ENCODE data around the gene FEN1. TPM values are rescaled to one million over a fixed set of nuclear protein-coding genes. Genes with fewer than 3 reads are reported as not detected.

The FEN1 gene
- total and polyA plus RNA-seq, 2 donors (not counting 1 experiment from before 2014, with no cell fraction given), result 3.4 to 9.8 TPM

DNA sequence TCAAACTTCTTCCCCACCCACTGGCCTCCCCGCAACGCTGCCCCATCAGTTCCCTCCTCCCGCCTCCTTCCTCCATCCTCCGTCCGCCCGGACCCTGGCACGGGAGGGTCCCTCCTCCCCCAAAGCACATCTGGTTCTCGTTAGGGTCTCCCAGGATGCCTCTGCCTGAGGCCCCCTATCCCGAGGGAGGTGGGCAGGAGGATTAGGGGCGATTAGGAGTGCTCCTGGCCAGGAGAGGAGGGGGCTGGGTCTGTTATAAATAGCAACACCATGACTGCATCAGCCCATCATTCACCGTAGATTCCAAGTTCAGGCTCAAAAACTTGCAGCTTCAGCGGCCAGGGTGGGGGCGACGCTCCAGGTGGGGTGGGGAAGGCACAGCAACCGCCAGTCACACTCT, 29.9 kb upstream of the FEN1 start:
- 71% methylated on average over 7 of the region's 15 CpGs for WGBS (ENCODE audit: insufficient coverage)
- H3K36me3 ChIP-seq (replicated peaks in 1 of 2; ENCODE audit: control extremely low read depth in 1 of 2, control insufficient read depth in 1 of 2, extremely low read depth in 1 of 2, insufficient read depth in 2 of 2, low read length in 1 of 2), result no peaks in the 10 kb centered on the region
- TF ChIP-seq, protein P1, sequence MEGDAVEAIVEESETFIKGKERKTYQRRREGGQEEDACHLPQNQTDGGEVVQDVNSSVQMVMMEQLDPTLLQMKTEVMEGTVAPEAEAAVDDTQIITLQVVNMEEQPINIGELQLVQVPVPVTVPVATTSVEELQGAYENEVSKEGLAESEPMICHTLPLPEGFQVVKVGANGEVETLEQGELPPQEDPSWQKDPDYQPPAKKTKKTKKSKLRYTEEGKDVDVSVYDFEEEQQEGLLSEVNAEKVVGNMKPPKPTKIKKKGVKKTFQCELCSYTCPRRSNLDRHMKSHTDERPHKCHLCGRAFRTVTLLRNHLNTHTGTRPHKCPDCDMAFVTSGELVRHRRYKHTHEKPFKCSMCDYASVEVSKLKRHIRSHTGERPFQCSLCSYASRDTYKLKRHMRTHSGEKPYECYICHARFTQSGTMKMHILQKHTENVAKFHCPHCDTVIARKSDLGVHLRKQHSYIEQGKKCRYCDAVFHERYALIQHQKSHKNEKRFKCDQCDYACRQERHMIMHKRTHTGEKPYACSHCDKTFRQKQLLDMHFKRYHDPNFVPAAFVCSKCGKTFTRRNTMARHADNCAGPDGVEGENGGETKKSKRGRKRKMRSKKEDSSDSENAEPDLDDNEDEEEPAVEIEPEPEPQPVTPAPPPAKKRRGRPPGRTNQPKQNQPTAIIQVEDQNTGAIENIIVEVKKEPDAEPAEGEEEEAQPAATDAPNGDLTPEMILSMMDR (IDR thresholded peaks at IDR 0.05), result no peak
- TF ChIP-seq EZH2 (IDR thresholded peaks at IDR 0.05; ENCODE audit: borderline replicate concordance, insufficient read depth, low read depth, low read length, poor library complexity, severe bottlenecking), result no peak
- ATAC-seq (ENCODE audit: low read depth), result no peak
- no peak overlapping the region for H3K4me3 Mint-ChIP-seq
- ChIA-PET CTCF (no interaction called here), POLR2A (no interaction called here)
- H3K27ac ChIP-seq (ENCODE audit: low read length in 2 of 2), result no peak overlapping the region
- DNase-seq, result no peak
- intact Hi-C loops (cut with micrococcal nuclease), result no loop called here
- H3K4me1 ChIP-seq (ENCODE audit: control insufficient read depth in 2 of 2, insufficient read depth in 2 of 2, low read length in 2 of 2), result no peaks in the 10 kb centered on the region
- no peak overlapping the region for H3K4me2 ChIP-seq (replicated peaks; ENCODE audit: low read depth, low read length, poor library complexity, severe bottlenecking)
- no peaks in the 10 kb centered on the region for H3K9me3 ChIP-seq (ENCODE audit: control extremely low read depth in 1 of 3, control insufficient read depth in 2 of 3, insufficient read depth in 1 of 3, low read length in 2 of 3)
- H3K79me2 ChIP-seq (ENCODE audit: control insufficient read depth, insufficient read depth, low read length), result no peaks in the 10 kb centered on the region
- H2AFZ ChIP-seq (ENCODE audit: insufficient read depth, low read depth, low read length, poor library complexity, severe bottlenecking), result no peak overlapping the region
- no peaks in the 10 kb centered on the region for H3K9me3 Mint-ChIP-seq (ENCODE audit: insufficient read depth)
- peaks cover 7% of the 10 kb centered on the region for H3K27me3 Mint-ChIP-seq
- no peaks in the 10 kb centered on the region for H4K20me1 ChIP-seq (ENCODE audit: control insufficient read depth, insufficient read depth, low read length, poor library complexity, severe bottlenecking)
- no peak overlapping the region for H3K4me3 ChIP-seq (ENCODE audit: control extremely low read depth in 1 of 5, extremely low read depth in 1 of 5, insufficient read depth in 1 of 5, low read depth in 2 of 5, low read length in 4 of 5)
- no peaks in the 10 kb centered on the region for H3K4me1 Mint-ChIP-seq
- no peak overlapping the region for H3K27ac Mint-ChIP-seq
- H3K27me3 ChIP-seq (replicated peaks in 1 of 4; ENCODE audit: control extremely low read depth in 1 of 4, control insufficient read depth in 3 of 4, insufficient read depth in 4 of 4, low read length in 3 of 4), result no peaks in the 10 kb centered on the region
- H3K9ac ChIP-seq (ENCODE audit: low read length), result no peak overlapping the region

DNA sequence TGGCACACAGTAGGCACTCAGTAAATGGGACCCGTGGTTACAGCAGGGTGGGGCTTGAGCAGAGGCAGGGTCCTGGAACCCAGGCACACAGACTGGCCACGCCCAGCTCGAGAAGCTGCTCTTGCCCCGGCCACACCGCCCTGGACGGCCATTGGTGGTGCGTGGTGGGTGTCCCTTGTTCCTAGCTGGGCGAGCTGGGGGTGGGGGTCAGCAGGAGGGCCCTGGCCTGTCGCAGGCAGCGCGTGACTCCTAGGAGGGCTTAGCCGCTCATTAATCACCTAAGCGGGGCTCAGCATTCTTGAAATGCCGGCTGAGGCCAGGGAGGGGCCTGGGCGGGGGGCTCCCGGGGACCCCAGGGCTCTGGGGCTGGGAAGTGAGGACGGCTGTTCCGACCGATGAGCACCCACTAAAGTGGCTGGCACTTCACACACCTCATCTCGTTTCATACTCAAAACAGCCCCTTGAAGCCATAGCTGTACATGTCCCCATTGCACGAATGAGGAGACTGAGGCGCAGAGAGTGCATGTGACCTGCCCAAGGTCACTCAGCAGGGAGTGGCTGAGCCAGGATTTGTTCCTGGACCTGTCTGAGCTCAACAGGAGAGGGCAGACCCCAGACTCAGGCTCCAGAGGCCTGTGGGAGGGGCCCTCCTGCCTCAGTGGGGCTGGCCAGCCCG, 28.6 kb upstream of the FEN1 start:
- Histone ChIP-seq H3K4me1 (ENCODE audit: control insufficient read depth in 2 of 2, insufficient read depth in 2 of 2, low read length in 2 of 2) (no peaks in the 10 kb centered on the region), H3K79me2 (ENCODE audit: control insufficient read depth, insufficient read depth, low read length) (no peaks in the 10 kb centered on the region), H3K27ac (ENCODE audit: low read length in 2 of 2) (no peak overlapping the region), H3K4me2 (replicated peaks; ENCODE audit: low read depth, low read length, poor library complexity, severe bottlenecking) (no peak overlapping the region), H3K36me3 (replicated peaks in 1 of 2; ENCODE audit: control extremely low read depth in 1 of 2, control insufficient read depth in 1 of 2, extremely low read depth in 1 of 2, insufficient read depth in 2 of 2, low read length in 1 of 2) (no peaks in the 10 kb centered on the region), H3K27me3 (replicated peaks in 1 of 4; ENCODE audit: control extremely low read depth in 1 of 4, control insufficient read depth in 3 of 4, insufficient read depth in 4 of 4, low read length in 3 of 4) (no peaks in the 10 kb centered on the region), H3K9me3 (ENCODE audit: control extremely low read depth in 1 of 3, control insufficient read depth in 2 of 3, insufficient read depth in 1 of 3, low read length in 2 of 3) (no peaks in the 10 kb centered on the region), H3K4me3 (ENCODE audit: control extremely low read depth in 1 of 5, extremely low read depth in 1 of 5, insufficient read depth in 1 of 5, low read depth in 2 of 5, low read length in 4 of 5) (no peak overlapping the region), H3K9ac (ENCODE audit: low read length) (no peak overlapping the region), H2AFZ (ENCODE audit: insufficient read depth, low read depth, low read length, poor library complexity, severe bottlenecking) (no peak overlapping the region), H4K20me1 (ENCODE audit: control insufficient read depth, insufficient read depth, low read length, poor library complexity, severe bottlenecking) (no peaks in the 10 kb centered on the region)
- ChIA-PET POLR2A (no interaction called here), CTCF (interaction anchor here (0.6 kb wide), 1 partner anchor 658 kb away, joined by 3 read pairs; no protein-coding TSS in a partner anchor)
- TF ChIP-seq, protein P1 (IDR thresholded peaks at IDR 0.05), result no peak
- TF ChIP-seq EZH2 (IDR thresholded peaks at IDR 0.05; ENCODE audit: borderline replicate concordance, insufficient read depth, low read depth, low read length, poor library complexity, severe bottlenecking), result no peak
- H3K9me3 Mint-ChIP-seq (ENCODE audit: insufficient read depth), result no peaks in the 10 kb centered on the region
- no peak for ATAC-seq (ENCODE audit: low read depth)
- no peak overlapping the region for H3K27ac Mint-ChIP-seq
- intact Hi-C loops (cut with micrococcal nuclease), result no loop called here
- H3K4me3 Mint-ChIP-seq, result no peak overlapping the region
- peaks cover 7% of the 10 kb centered on the region for H3K27me3 Mint-ChIP-seq
- H3K4me1 Mint-ChIP-seq, result no peaks in the 10 kb centered on the region
- 90% methylated on average over 18 of the region's 23 CpGs for WGBS (ENCODE audit: insufficient coverage)
- no peak for DNase-seq

Measured in B cell (primary cell).